ENCODE measurements around the gene EIF4H.
"Not testable (repeated sequence)": the region's sequence is repeated elsewhere in the genome, so short reads cannot be mapped to it uniquely, and the experiment has no call there.

The EIF4H gene

DNA sequence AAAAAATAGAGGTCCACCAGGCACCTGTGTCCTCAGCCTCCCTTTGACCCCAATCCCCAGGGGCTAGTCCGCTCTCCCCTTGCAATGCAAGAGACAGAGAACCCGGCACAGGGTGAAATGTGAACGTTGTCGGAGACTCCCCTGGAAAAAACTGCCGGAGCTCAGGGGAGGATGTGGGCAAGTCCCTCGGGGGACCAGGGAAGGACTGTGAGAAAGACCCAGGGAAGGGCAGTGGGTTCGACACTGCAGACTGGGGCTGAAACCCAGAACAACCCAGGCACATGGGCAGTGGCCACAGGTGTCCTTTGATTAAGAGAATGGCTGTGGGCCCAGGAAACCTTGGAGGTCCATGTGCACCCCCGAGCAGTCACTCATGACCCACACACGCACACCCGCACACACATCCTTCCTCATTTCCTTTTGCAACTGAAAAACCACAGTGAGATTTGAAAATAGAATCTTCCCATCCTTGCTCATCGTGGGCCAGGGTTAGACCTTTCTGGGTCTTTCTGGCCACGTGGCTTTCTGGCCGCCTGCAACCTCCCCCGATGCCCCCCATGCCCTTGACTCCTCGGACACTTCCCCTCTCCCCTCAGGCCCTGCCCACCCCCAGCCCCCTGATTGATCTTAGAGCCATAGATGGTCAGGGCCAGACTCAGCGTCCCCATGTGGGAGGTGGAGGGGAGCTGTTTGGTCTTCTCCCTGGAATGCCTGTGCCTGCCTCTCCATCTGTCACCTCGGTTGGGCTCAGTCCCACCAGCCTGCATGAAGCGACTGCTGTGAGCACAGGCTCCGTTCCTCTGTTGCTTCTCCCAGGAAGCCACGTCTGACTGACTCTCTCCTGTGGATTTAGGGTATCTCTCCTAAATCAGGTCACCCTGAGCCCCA is 43.5 kb downstream of the EIF4H start:
- TF ChIP-seq JUND (IDR thresholded peaks at IDR 0.05; ENCODE audit: low read depth) = no peak
- in situ Hi-C loops (cut with HindIII; ENCODE audit: low pct_unique_long_range_greater_than_20kb, low sequenced_read_pairs) = no loop called here
- DNase-seq (ENCODE audit: low read depth in 1 of 2, low spot score in 1 of 2) = no peak

DNA sequence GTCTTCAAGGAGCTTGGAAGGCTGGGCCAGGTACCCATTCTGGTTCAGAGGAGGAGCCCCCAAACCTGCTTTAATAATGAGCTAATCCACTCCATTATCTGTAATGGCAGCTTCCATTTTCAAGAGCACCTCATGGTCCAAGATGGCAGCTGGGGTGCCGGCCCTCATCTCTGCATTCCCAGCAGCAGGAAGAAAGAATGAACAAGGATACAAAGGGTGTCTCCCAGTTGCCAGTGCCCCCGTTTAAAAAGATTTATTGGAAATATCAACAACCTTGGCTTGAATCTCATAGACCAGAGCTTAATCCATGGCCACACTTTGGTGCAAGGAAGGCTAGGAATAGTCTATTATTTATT is 44.2 kb downstream of the EIF4H start:
- no peak for DNase-seq (ENCODE audit: low read depth in 1 of 2, low spot score in 1 of 2)
- no peak for TF ChIP-seq JUND (IDR thresholded peaks at IDR 0.05; ENCODE audit: low read depth)
- in situ Hi-C loops (cut with HindIII; ENCODE audit: low pct_unique_long_range_greater_than_20kb, low sequenced_read_pairs) = no loop called here

DNA sequence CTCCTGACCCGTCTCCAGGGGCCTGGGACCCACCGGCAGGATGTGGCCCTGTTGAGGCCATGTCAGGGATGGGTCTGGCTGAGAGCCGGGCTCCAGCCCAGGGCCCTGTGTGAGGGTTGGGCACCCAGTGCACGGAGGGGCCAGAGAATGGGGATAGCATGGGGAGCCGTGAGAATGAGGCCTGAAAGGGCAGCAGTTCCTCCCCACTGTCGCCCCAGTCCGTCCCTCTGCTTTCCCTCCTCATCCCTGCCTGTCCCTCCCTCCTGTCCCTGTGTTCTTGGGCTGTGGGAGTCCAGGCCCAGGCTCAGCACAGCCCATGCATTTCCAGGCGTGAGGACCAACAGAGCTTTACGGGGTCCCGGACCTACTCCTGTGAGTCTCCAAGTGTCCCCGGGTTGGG is 45.3 kb downstream of the EIF4H start:
- in situ Hi-C loops (cut with HindIII; ENCODE audit: low pct_unique_long_range_greater_than_20kb, low sequenced_read_pairs) = no loop called here
- no peak for DNase-seq (ENCODE audit: low read depth in 1 of 2, low spot score in 1 of 2)
- no peak for TF ChIP-seq JUND (IDR thresholded peaks at IDR 0.05; ENCODE audit: low read depth)

DNA sequence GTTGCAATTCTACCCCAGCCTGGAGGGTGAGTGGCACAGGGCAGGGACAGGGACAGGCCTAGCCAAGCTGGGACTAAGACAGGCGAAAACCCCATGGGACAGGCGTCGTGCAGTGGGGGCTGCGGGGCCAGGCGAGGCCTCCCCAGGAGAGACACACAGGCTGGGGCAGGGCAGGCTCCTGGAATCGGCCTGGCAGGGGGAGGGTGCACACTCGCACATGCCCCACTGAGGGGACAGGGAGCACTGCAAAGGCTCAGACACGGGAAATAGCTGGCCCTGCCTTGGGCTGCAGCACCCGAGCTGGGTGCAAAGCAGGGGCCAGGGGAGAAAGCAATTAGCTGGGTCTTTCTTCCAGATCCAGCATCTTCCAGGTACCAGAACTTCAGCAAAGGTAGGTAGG is 46.1 kb downstream of the EIF4H start:
- in situ Hi-C loops (cut with HindIII; ENCODE audit: low pct_unique_long_range_greater_than_20kb, low sequenced_read_pairs) = no loop called here
- no peak for DNase-seq (ENCODE audit: low read depth in 1 of 2, low spot score in 1 of 2)
- no peak for TF ChIP-seq JUND (IDR thresholded peaks at IDR 0.05; ENCODE audit: low read depth)

DNA sequence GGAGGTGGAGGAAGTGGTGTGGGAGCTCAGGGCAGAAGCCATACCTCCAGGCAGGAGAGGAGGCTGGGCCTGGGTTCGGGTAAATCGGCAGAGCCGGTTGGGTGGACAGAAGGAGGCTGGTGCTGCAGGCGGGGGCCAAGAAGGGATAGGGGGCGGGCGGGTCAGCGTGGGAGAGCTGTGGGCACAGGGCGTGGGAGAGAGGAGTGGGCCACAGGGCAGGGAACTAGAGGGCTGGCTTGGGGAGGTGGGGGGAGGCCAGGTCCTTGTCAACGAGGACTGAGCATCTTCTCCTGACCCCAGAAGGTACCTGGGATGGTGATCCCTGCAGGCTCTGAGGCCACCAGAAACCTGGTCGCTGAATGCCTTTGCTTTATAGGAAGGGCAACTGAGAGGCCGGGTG is 47.6 kb downstream of the EIF4H start:
- in situ Hi-C loops (cut with HindIII; ENCODE audit: low pct_unique_long_range_greater_than_20kb, low sequenced_read_pairs) = no loop called here
- TF ChIP-seq JUND (IDR thresholded peaks at IDR 0.05; ENCODE audit: low read depth) = no peak
- no peak for DNase-seq (ENCODE audit: low read depth in 1 of 2, low spot score in 1 of 2)

DNA sequence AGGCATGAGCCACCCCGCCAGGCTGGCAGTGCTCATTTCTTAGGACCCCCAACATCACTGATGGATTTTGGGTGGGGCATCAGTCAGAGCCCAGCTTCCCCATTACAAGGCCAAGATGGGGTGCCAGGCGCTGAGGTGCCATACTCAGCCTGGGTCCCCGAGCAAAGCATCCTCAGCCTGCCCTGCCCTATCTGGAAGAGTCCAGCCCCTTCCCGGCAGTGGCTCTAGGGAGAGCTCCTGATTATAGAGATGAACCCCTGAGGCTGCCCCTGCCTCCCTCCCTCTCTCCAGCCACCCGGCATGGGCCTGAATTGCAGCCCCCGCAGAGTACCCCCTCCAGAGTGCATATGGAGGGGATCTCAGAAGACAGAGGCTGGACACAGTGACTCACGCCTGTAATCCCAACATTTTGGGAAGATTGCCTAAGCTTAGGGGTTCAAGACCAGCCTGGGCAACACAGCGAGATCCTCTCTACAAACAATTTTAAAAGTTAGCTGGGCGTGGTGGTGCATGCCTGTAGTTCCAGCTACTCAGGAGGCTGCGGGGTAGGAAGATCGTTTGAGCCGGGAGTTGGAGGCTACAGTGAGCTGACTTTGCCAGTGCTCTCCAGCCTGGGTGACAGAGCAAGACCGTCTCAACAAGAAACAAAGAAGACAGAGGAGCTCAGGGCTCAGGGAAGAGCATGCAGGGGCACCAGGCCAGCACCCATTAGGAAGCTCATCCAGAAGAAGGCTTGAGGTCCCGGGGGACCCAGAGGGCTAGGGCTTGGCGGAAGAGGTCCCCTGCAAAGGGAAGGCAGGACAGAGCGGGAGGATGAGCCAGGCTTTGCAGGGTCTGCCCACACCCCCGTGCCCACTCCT is 48.9 kb downstream of the EIF4H start:
- no peak for TF ChIP-seq JUND (IDR thresholded peaks at IDR 0.05; ENCODE audit: low read depth)
- in situ Hi-C loops (cut with HindIII; ENCODE audit: low pct_unique_long_range_greater_than_20kb, low sequenced_read_pairs) = no loop called here
- no peak for DNase-seq (ENCODE audit: low read depth in 1 of 2, low spot score in 1 of 2)

DNA sequence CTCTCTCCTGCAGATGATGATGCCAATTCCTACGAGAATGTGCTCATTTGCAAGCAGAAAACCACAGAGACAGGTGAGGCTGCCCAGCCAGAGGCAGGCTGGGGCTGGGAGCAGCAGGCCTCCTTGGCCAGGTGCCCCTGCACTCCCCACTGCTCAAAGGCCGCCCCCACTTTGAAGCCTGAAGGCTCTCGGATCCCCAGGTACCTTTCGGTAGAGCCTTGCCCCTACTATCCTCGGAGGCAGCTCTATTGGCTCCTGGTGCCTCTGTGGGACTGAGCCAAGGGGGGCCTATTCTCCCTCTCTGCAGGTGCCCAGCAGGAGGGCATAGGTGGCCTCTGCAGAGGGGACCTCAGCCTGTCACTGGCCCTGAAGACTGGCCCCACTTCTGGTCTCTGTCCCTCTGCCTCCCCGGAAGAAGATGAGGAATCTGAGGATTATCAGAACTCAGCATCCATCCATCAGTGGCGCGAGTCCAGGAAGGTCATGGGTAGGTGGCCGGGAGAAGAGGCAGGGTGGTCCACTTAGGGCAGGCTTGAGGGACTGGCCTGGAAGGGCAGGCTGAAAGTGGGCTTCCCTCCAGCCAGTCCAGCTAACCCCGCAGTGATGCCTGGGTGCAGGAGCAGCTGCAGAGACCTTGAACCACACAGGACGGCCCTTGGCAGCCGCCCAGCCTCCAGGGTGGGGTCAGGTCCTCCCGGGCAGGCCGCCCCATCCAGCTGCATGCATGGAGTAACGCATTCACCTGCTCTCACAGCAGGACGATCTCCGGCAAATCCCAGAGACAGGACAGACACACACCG is 49.8 kb downstream of the EIF4H start:
- no peak for TF ChIP-seq JUND (IDR thresholded peaks at IDR 0.05; ENCODE audit: low read depth)
- DNase-seq (ENCODE audit: low read depth in 1 of 2, low spot score in 1 of 2) = no peak
- in situ Hi-C loops (cut with HindIII; ENCODE audit: low pct_unique_long_range_greater_than_20kb, low sequenced_read_pairs) = no loop called here

DNA sequence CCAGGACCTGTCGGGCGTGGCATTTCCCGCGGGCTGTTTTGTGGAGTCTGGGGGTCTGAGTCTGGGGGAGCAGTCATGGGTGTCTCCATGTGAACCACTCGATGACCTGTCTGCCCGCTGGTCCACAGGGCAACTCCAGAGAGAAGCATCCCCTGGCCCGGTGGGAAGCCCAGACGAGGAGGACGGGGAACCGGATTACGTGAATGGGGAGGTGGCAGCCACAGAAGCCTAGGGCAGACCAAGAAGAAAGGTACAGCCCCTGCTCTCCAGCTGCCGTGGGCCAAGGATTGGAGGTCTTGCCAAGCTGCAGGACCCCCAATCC is 50.3 kb downstream of the EIF4H start:
- TF ChIP-seq JUND (IDR thresholded peaks at IDR 0.05; ENCODE audit: low read depth) = no peak
- DNase-seq (ENCODE audit: low read depth in 1 of 2, low spot score in 1 of 2) = no peak
- in situ Hi-C loops (cut with HindIII; ENCODE audit: low pct_unique_long_range_greater_than_20kb, low sequenced_read_pairs) = no loop called here

DNA sequence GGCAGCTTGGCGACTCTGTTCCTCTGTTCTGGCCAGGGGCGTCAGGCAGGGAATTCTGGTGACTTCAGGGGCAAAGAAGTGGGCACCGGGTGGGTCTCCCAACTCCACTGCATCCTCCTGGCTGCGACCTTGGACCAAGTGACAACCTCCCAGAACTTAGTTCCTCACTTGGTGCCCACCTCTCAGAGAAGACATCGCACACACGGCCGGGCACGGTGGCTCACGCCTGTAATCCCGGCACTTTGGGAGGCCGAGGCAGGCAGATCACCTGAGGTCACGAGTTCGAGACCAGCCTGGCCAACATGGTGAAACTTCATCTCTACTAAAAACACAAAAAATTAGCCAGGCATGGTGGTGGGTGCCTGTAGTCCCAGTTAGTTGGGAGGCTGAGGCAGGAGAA is 50.8 kb downstream of the EIF4H start:
- in situ Hi-C loops (cut with HindIII; ENCODE audit: low pct_unique_long_range_greater_than_20kb, low sequenced_read_pairs); DNase-seq (ENCODE audit: low read depth in 1 of 2, low spot score in 1 of 2): not testable (repeated sequence)

DNA sequence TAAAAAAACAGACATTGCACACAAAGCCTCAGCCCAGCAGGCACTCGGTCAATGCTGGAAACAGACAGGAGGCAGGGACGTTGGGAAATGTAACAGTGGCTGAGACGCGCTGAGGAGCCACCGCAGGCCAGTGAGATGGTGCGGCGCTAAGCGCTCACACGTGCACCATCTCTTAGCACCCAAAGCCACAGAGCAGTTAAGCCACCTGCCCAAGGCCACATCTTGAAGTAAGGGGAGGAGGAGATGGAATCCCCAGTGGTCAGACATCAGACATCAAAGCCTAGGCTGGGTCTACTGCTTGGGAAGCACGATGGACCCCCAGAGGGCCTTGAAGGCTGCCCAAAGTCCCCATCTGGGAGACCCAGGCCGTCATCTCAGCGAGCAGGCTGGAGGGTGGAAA is 51.2 kb downstream of the EIF4H start:
- TF ChIP-seq JUND (IDR thresholded peaks at IDR 0.05; ENCODE audit: low read depth) = no peak
- in situ Hi-C loops (cut with HindIII; ENCODE audit: low pct_unique_long_range_greater_than_20kb, low sequenced_read_pairs) = no loop called here
- no peak for DNase-seq (ENCODE audit: low read depth in 1 of 2, low spot score in 1 of 2)

DNA sequence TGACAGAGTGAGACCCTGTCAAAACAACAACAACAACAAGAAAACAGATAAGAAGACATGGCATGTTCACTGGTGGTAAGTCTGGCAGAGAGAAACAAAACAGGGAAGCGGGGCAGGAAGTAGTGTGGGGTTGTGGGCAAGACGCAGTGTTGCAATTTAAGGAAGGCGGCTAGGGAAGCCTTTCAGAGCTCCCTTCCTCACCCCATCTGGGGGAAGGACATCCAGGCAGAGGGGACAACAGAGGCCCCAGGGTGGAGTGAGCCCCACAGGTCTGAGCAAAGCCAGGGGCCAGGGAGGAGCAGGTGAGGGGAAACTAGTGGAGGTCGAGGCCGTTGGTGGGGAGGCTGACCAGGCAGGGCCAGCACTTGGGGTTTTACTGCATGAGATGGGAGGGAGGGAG is 52.5 kb downstream of the EIF4H start:
- DNase-seq (ENCODE audit: low read depth in 1 of 2, low spot score in 1 of 2) = no peak

DNA sequence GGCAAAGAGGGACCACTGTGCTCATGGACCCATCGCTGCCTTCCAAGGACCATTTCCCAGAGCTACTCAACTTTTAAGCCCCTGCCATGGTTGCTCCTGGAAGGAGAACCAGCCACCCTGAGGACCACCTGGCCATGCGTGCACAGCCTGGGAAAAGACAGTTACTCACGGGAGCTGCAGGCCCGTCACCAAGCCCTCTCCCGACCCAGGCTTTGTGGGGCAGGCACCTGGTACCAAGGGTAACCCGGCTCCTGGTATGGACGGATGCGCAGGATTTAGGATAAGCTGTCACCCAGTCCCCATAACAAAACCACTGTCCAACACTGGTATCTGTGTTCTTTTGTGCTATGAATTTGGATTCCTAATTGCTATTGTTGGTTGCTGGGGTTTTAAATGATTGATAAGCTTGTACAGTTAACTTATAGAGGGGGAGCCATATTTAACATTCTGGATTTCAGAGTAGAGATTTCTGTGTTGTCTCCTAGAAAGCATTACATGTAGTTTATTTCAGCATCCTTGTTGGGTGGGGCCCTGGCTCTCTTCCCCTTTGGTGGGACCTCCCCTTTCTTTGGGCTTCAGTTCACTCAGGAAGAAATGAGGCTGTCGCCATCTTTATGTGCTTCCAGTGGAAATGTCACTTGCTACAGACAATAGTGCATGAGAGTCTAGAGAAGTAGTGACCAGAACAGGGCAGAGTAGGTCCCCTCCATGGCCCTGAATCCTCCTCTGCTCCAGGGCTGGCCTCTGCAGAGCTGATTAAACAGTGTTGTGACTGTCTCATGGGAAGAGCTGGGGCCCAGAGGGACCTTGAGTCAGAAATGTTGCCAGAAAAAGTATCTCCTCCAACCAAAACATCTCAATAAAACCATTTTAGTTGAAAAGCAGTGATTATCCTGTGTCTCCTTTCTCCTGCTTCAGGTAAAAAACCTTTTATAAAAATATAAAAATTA is 55.1 kb downstream of the EIF4H start:
- in situ Hi-C loops (cut with HindIII; ENCODE audit: low pct_unique_long_range_greater_than_20kb, low sequenced_read_pairs) = no loop called here
- DNase-seq (ENCODE audit: low read depth in 1 of 2, low spot score in 1 of 2) = no peak
- no peak for TF ChIP-seq JUND (IDR thresholded peaks at IDR 0.05; ENCODE audit: low read depth)

More for the DNA sequence above, 52.5 kb downstream of the EIF4H start:
- in situ Hi-C loops (cut with HindIII; ENCODE audit: low pct_unique_long_range_greater_than_20kb, low sequenced_read_pairs) = no loop called here
- no peak for TF ChIP-seq JUND (IDR thresholded peaks at IDR 0.05; ENCODE audit: low read depth)

All from T47D (cell line).